Stimulated activated CD4-positive, alpha-beta T cell treated with anti-CD3 and anti-CD28 coated beads, TNF-alpha, amount 100 ng/mL, for 48 hours (primary cell): Measurements from ENCODE around the gene CCNJL.
"Not testable (repeated sequence)": the region's sequence is repeated elsewhere in the genome, so short reads cannot be mapped to it uniquely, and the experiment has no call there.

Source experiments
- DNase-seq, 3 donors: peaks; one replicate each; pipeline ENCODE4 v3.0.0-alpha.2; 2020; ENCODE audit warnings: low read depth in 3 of 3

Gene CCNJL

DNA sequence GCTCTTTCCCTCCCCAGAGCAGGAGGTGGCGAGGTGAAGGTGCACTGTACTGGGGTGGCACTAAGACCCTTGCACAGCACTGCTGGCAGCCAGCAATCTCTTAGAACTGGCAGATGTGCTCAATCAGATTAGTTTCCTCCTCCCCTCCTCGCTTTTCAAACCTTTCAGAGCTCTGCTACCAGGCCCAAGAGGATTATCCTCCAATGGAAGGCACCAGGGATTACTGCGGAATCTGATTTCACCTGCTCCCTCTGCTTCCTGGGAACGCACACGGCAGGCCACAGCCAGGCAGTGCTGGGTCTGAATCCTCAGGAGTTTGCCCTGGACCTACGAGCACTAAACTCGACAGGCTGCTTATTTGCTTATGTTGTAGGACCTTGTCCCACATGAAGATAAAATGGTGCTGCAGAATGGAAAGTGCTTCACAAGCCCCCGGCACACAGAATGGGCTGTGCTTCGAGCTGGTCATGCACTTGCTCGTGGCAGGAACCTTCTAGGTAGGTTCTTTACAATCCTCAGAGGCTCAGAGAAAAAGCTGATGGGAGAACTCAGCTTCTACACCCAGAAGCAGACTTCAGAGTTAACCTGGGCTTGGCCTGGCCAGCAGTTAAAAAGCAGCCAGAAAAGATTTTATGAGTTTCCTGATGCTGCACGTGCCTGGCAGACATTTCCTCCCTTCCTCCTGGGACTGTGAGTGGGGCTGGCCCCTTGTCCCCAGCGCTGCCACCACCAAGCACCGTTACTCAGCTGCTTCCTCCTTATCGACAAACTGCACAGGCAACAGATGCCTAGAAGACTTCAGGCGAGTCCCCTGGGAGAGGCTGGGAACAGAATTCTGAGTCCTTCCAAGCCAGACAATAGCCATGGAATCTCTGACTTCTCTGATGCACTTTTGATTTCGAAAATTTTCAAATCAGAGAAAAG, 50.0 kb downstream of the CCNJL start:
- no peak for DNase-seq

DNA sequence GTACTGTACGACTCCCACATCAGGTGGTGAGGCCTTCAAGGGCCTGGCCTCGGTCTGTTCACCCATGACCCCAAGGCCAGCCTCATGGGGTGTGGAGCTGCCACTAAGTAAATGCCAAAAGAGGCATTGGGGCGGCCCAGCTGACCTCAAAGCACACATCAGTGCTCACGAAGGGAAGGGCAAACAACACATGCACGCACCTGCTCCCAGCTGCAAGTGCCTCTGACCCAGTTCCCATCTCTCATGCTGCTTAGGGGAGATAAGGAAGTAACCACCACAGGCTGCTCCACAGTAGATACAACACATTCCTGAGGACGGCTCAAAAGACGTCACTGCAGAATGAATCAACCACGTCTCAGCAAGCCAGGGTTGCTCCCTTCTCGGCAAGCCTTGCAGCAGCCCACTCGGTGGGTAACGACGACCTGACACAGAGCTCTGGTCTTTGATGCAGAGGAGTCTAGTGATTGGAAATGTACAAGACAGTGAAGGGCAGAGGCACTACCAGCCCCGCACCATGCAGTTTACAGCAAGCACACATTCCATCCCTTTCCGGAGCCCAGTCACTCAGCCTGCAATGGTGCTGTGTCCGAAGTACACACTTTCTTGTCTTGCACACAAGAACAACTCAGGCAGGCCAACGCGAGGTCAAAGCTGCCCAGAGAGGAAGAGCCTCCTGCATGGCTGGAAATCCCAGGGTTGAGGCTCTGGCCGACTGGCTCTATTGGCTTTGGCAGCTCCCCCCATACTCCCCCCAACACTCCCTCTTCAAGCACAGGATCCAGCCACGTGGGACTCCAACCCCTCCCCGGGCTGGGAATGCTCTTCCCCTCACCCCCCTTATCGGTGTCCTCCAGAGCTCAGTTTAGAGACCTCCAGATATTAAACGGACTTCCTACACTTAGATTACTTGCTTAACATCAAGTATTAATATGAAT, 51.2 kb downstream of the CCNJL start:
- DNase-seq, result no peak

DNA sequence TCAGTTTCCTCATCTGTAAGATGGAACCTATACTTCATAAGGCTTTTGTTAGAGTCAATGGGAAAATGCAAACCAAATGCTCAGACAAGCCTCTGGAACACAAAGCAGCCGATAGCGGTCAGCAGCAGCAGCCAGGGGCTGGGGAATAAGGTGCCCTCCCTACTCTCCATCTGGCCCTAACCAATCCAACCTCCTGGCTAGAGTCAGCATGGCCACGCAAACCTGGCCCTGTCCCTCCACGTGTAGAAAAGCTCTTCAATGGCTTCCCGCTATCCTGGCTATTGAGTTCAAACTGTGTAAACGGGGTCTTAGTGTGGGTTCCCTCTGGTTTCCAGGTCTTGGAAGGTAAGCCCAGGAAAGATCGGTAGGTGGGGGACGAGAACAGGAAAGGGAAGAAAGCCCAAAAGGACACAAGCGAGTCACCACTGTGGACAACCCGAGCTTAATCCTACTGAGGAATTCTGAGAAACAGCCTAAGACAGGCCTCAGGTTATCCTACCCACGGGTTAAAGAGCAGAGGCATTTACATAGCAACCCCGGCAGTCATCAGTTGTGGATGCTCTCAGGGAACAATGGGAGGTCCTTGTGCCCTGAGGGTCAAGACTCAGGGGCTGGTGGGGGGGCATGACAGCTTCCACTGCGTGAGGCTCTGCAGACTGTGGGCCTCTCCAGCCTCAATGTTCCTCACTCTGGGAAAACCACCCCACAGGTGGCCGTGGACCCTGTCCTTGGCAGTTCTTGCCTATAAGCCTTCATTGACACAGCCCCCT, 52.2 kb downstream of the CCNJL start:
- DNase-seq, result no peak

DNA sequence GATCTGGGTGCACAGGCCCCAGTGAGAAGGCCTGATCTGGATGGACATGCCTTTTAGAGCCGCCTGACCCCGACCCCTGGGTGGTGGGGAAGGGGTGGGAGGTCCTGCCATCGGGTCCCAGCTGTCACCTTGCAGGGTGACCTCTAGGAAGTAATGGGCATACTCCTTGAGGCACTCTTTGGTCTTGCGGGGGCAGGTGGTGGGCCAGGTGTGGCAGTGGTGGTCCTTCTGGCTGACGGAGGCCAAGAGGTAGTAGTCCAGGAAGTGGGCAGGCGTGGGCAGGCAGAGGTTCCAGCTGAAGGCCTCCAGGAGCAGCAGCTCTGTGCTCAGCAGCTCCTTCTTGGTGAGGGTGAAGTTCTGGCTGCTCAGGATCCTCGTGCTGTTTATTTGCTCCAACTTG, 53.0 kb downstream of the CCNJL start:
- no peak for DNase-seq

DNA sequence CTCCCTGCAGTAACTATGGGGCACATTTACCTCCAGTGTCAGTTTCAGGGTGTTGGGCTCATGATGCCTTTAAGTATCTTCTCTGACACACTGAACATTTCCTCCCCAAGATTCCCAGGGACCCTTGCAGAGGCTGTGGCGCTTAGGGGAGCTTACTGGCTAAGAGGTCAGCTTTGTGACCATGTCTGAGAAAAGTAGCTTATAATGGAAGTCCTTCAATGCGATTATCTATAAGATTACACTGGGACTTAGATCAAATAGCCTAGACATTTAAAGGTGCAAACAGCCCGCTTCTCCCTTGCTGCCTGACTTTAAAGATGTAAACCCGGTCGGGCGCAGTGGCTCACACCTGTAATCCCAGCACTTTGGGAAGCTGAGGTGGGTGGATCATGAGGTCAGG, 57.7 kb downstream of the CCNJL start:
- DNase-seq, result no peak

DNA sequence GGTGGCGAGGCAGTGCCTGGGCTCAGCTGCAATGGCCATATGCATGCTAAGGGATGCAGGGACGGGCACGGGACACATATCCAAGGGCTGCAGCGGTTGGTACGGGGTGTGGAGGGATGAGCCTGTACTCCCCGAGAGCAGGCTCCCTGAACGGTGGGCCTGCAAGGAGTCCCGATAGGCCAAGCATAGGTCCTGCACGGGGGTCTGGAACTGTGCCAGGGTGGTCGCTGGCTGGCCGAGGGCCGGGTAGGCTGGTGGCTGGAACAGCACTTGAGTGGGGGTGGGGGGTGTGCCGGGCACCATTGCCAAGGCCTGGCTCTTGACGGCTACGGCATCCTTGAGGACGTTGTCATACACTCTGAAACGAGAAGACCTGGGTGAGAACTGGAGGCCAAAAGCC, 58.9 kb downstream of the CCNJL start:
- no peak for DNase-seq

DNA sequence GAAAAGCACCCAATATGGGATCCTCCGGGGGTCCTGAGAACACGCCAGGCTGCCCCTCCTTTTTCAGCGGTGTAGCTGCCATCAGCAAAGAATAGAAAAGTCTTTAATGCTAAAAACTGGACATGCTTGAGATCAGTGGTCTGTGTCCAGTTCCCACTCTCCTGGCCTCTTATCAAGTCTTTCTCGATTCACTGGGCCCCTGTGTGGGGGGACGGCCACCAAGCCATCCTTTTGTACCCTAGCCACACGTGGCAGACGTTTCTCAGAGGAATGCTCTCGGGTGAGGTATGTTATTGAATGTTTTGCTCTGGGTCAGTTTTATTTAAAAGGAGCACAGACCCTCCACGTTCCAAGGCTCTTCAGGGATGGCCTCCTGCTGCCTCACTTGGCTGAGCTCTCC, 59.4 kb downstream of the CCNJL start:
- DNase-seq, result no peak

DNA sequence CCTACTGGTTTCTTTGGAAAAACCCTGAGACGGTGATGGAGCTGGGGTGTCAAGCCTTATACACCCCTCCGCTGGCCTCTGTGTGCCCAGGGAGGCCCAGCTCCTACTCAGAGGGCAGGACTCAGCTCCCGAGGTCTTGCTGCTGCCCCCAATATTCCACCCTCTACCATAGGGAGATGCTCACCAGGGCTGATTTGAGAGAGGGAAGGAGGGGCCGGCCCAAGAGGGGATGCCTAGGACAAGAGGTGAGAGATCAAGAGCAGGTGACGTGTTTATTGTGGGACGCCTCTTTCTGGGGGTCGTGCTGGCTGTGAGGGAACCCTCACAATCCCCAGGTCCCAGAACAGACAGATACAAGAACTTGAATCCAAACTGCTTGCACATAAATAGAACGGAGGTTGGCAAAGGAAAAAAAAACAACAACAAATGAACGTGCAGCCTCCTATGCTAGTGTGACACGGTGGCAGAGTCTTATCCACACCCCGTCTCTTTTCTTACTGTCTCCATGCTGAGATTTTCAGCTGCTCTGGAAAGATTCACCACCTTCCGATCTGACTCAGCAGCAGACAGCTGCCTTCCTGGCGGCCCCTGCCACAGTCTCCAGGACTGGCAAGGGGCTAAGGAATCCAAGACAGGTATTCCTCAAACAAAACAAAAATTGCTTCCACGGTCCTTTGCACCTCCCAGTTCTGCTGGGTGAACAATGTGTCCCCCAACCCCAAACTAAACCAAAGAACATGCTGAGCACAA, 60.8 kb downstream of the CCNJL start:
- DNase-seq, result no peak

DNA sequence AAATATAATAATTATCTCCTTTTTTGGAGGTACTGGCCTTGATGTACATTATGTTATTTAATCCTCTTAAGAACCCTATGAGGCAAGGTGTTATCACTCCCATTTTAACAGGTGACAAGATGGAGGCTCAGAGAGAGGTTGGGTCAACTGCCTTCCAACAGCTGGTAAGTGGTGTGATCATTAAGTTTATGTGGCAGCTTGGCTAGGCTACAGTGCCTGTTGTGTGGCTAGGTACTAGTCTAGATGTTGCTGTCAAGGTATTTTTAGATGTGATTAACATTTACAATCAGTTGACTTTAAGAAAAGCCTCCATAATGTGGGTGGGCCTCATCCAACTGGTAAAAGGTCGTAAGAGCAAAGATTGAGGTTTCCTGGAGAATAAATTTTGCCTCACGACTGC, 61.5 kb downstream of the CCNJL start:
- no peak for DNase-seq

DNA sequence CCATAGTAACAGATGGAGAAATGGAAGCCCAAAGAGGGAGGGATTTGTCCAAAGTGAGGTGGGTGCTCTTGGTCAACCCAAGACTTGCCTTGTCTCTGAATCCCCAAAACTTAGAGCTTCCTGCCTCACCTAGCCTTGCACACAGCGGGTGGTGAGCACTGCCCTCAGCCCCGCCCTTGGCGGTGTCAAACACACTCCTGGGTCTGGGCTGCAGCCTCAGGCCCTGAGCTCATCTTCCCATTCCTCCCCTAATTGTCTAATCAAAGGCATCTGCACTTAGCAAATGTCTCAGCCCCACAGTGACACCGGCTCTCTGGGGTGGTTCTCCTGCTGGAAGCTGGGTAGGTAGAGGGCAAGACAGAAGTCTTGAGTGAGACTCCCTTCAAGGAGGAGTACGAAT, 62.1 kb downstream of the CCNJL start:
- no peak for DNase-seq

DNA sequence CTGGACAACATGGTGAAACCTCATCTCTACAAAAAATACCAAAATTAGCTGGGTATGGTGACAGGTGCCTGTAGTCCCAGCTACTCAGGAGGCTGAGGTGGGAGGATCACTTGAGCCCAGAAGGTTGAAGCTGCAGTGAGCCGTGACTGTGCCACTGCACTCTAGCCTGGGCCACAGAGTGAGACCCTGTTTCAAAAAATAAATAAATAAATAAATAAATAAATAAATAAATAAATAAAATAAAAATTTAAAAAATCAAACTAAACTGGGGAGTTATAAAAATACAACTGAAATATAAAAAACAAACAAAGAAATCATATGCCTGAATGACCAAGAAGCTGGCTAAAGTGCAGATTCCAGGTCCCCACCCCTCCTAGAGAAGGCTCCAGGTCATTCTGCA, 62.8 kb downstream of the CCNJL start:
- not testable (repeated sequence) for DNase-seq

DNA sequence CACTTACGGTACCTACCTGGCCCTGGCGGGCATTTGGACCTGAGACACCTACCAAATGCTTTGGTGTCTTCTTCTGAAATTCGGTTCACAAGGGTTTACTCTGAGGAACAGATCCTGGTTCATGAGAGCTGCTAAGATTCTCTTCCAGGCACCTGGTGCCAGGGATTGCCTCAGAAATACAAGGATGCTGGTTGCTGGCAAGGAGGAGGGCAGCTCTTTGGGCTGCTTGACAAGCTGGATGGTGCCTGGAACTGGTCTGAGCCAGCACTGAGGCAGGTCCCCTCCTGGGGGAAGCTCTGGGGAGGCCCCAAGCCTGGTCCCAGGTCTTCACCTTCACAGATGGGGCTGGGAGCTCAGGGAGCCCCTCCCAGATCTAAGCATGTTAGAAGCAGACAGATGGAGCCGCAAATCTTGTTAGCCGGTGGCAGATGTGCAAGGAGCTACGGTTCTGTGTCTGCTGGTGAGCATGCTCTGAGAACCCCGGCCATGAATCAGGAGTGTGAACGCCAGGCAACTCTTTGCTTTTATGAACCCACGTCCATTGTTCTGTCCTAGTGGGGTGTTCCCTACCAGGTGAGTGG, 66.8 kb downstream of the CCNJL start:
- no peak for DNase-seq

DNA sequence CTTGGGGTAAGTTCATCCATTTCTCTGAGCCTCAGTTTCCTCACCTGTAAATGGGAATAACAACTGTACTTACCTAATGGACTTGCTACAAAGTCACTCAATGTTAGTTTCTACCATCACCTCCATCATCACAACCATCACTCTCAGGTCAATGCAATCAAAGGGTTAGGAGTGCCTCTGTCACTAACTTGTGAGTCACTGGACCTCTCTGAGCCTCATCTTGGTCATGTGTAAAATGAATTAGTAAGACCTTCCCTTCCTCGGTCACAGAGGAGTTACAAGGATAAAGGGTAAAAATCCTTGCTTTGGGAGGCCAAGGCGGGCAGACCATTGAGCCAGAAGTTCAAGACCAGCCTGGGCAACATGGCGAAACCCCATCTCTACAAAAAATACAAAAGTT, 70.2 kb downstream of the CCNJL start:
- DNase-seq, result no peak

DNA sequence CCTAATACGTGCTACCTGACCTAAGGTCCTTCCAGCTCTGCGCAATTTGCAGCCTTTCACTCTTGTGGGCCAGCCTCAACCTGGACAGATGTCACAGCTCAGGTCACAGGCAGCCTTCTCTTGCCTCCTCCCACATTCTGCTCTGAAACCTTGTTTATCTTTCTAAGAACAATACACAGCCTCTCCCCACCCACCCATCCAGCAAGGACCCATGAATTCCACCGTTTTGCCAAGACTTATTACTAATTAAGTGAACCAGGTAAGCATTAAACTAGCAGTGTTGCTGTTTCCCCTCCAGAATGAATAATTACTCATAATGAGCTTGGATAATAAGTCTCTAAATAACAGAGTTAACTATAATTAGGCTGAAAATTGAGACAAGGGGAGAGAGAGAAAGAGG, 72.0 kb downstream of the CCNJL start:
- no peak for DNase-seq

DNA sequence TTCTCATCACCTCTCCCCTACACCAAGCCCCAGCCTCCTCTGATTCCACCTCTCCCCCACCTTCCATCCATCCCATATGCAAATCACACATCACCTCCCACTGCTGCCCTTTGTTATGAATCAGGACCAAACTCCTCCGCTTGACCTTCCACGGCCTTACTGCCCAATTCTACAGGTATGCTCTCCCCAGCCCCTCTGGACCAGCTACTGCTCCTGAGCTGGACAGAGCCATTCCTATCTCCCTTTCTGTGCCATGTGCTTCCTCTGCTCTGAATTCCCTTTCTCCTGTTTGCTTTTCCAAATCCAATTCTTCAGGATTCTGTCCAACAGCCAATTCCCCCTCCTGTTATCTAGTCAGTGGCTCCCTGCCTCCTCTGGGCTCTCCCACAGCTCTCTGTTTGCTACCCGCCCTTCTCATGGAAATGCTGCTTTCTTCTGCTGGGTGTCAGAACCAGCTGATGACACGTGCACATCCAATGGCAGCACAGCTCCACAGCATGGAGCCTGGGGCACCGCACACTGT, 74.7 kb downstream of the CCNJL start:
- DNase-seq, result no peak

DNA sequence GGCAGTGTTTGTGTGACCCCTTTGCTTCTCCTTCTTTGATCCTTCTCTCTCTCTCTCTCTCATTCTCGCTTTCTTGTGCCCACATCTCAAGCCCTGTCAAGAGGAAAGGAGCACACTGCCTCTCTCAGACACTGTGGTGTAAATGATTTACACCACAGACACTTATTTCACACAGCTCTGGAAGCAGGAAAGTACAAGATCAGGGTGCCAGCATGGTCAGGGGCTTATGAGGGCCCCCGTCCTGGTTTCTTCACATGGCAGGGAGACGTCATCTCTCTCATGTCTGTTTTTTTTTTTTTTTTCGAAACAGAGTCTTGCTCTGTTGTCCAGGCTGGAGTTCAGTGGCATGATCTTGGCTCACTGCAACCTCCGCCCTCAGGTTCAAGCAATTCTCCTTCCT, 76.6 kb downstream of the CCNJL start:
- DNase-seq, result no peak

DNA sequence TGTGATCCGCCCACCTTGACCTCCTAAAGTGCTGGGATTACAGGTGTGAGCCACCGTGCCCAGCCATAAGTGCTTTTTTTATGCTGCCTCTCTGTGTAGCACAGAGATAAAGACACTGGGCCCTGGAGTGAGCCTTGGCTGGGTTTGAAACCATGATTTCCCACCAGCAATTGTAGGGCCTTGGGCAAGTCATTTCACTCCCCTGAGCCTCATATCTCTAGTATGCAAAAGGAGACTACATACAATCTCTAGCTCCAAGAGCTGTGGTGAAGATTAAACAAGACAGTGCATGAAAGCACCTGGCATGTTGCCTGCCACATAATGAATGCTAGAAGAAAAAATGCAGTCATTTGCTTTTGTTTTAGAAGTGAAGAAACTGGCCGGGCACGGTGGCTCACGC, 79.1 kb downstream of the CCNJL start:
- DNase-seq, result no peak

DNA sequence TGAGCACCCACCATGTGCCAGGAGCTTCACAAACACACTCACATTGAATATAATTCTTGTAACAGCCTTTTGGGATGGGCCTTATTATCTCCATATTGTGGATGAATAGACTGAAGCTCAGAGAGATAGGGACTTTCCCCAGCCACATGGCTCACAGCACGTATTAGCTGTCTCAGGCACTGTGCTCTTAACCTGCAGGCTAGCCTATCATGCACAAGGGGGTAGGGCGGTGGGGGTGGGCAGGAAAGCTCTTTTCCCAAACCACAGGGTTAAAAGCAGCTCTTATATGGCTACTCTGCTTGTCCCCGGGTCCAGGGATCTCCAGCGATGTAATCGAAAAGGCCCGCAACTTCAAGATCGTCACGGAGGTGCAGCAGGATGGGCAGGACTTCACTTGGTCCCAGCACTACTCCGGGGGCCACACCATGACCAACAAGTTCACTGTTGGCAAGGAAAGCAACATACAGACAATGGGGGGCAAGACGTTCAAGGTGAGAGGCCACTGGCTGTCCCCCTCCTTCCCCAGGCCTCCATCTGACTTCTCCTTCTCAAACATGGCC, 80.5 kb downstream of the CCNJL start:
- no peak for DNase-seq

DNA sequence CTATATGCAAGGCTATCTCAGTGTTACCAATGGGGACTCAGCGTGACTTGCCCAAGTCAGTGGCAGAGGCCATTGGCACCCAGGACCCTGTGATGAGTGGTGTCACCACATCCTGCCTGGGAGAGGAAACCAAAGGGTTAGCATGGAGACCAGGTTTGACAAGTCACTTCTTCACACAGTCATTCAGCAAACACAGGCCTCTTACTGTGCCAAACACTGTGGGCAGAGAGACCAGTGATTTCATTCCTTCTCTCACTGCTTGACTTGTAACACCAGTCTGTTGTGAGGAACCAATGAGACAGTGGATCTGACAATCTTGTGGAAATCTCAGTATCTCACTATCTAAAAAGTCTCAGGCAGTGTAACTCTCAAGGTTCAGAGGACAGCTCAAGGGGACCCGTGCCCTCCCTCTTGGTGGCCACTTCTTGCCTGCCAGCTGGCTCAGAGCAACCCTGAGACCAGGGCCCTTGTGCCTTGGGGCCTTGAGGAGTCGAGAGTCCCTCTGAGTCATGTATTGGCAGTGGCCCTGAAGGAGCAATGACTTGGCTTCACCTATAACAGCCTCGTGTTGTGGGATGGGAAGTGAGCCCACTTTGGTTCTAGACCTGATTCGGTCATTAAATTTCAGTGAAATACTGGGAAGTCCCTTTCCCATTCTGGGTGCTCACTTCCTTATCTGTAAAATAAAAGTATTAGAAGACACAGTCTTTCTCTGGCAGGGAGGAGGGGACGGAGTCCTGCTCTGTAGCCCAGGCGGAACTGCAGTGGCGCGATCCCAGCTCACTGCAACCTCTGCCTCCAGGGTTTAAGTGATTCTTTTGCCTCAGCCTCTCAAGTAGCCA, 81.5 kb downstream of the CCNJL start:
- no peak for DNase-seq
